ENCODE measurements around the gene ANKUB1.

ANKUB1 gene

DNA sequence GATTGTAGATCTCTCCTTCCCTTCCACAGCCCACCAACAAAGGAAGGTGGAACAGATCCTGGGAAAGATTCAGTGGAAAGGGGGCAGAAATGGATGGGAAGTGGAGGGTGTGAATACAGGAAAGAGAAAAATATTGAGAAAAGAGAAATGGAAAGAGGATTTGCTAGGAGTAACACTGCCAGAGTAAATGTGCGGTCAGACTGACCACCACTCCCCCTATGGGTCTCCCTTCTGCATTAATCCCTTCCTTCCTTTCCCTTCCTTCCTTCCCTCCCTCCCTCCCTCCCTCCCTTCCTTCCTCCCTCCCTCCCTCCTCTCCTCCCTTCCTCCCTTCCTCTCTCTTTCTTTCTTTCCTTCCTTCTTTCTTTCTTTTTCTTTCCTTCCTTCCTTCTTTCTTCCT, 28.1 kb downstream of the ANKUB1 start:
- no peak overlapping the region for H3K4me3 ChIP-seq (ENCODE audit: low read length)
- no peaks in the 10 kb centered on the region for H3K9me3 ChIP-seq (ENCODE audit: control insufficient read depth, insufficient read depth, low read length)
- no peak overlapping the region for H3K4me2 ChIP-seq (ENCODE audit: low read length)
- no peaks in the 10 kb centered on the region for H3K79me2 ChIP-seq (ENCODE audit: control insufficient read depth, low read length)
- H3K36me3 ChIP-seq (ENCODE audit: control insufficient read depth, low read length): no peaks in the 10 kb centered on the region
- no peaks in the 10 kb centered on the region for H3K4me1 ChIP-seq (ENCODE audit: control insufficient read depth, low read length)
- TF ChIP-seq, protein P1, sequence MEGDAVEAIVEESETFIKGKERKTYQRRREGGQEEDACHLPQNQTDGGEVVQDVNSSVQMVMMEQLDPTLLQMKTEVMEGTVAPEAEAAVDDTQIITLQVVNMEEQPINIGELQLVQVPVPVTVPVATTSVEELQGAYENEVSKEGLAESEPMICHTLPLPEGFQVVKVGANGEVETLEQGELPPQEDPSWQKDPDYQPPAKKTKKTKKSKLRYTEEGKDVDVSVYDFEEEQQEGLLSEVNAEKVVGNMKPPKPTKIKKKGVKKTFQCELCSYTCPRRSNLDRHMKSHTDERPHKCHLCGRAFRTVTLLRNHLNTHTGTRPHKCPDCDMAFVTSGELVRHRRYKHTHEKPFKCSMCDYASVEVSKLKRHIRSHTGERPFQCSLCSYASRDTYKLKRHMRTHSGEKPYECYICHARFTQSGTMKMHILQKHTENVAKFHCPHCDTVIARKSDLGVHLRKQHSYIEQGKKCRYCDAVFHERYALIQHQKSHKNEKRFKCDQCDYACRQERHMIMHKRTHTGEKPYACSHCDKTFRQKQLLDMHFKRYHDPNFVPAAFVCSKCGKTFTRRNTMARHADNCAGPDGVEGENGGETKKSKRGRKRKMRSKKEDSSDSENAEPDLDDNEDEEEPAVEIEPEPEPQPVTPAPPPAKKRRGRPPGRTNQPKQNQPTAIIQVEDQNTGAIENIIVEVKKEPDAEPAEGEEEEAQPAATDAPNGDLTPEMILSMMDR (IDR thresholded peaks at IDR 0.05; ENCODE audit: low read depth, low read length, poor library complexity, severe bottlenecking): no peak
- no peak for TF ChIP-seq EZH2phosphoT487 (IDR thresholded peaks at IDR 0.05; ENCODE audit: borderline replicate concordance, low read length)
- H3K9me2 ChIP-seq (replicated peaks; ENCODE audit: control insufficient read depth, low read length): no peaks in the 10 kb centered on the region
- peaks cover 28% of the 10 kb centered on the region for H3K27me3 ChIP-seq (ENCODE audit: control insufficient read depth, low read length)
- H4K20me1 ChIP-seq (ENCODE audit: control insufficient read depth, insufficient read depth, low read depth, low read length): no peaks in the 10 kb centered on the region
- H3F3A ChIP-seq (ENCODE audit: control insufficient read depth, insufficient read depth): no peaks in the 10 kb centered on the region
- H3K27ac ChIP-seq (ENCODE audit: low read depth, low read length): no peak overlapping the region

DNA sequence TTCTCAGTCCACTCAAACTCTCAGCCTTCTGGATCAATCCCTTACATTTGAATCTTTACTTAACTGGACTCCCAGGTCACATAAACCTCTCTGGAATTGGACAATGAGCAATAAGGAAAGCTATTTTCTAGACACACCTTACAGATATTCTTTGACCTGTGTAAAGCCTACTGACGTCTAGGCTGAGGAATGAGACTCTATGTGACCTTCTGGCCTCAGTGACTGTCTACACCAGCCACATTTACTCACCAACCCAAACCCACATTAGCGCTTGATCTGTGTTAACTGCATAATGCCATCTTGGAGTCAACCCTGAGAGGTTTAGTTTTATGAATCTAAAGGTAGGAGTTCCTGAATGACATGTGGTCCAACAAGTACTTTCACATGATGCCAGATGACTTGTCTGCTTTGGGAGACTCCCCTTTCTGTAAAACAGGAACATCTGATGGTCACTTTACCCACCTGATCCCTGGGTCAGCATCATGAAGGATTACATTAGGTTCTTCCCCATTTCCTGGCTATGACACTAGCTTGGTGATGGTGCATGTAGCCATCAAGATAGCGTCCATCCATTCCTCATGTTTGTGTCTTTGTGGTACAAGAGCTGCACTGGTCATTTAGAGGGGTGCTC, 28.7 kb downstream of the ANKUB1 start:
- Histone ChIP-seq H4K20me1 (ENCODE audit: control insufficient read depth, insufficient read depth, low read depth, low read length) (no peaks in the 10 kb centered on the region), H3K4me3 (ENCODE audit: low read length) (no peak overlapping the region), H3K9me2 (replicated peaks; ENCODE audit: control insufficient read depth, low read length) (no peaks in the 10 kb centered on the region), H3F3A (ENCODE audit: control insufficient read depth, insufficient read depth) (no peaks in the 10 kb centered on the region), H3K79me2 (ENCODE audit: control insufficient read depth, low read length) (no peaks in the 10 kb centered on the region), H3K27me3 (ENCODE audit: control insufficient read depth, low read length) (peaks cover 31% of the 10 kb centered on the region), H3K27ac (ENCODE audit: low read depth, low read length) (no peak overlapping the region), H3K4me2 (ENCODE audit: low read length) (no peak overlapping the region), H3K4me1 (ENCODE audit: control insufficient read depth, low read length) (no peaks in the 10 kb centered on the region), H3K9me3 (ENCODE audit: control insufficient read depth, insufficient read depth, low read length) (no peaks in the 10 kb centered on the region), H3K36me3 (ENCODE audit: control insufficient read depth, low read length) (no peaks in the 10 kb centered on the region)
- no peak for TF ChIP-seq EZH2phosphoT487 (IDR thresholded peaks at IDR 0.05; ENCODE audit: borderline replicate concordance, low read length)
- TF ChIP-seq, protein P1 (IDR thresholded peaks at IDR 0.05; ENCODE audit: low read depth, low read length, poor library complexity, severe bottlenecking): no peak

DNA sequence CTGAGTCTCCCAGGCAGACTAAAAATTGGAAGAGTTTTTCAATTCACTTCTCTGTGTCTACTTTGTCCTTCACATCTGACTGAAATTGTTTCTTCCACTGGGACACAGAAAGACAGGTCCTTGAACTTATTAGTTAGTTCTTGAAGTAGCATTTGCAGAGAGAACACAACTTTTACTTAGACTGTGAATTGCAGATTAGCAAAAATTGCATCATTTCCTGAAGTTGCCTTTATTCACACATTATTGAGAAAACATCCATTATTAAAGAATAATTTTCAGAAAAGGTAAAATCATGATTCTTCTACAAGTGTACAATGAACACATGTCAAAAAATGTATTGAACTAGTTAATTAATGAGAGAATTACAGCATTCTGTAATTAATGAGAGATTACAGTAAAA, 38.6 kb downstream of the ANKUB1 start:
- peaks cover 17% of the 10 kb centered on the region for H3K79me2 ChIP-seq (ENCODE audit: control insufficient read depth, low read length)
- TF ChIP-seq, protein P1 (IDR thresholded peaks at IDR 0.05; ENCODE audit: low read depth, low read length, poor library complexity, severe bottlenecking): no peak
- no peak for TF ChIP-seq EZH2phosphoT487 (IDR thresholded peaks at IDR 0.05; ENCODE audit: borderline replicate concordance, low read length)
- no peaks in the 10 kb centered on the region for H3K27me3 ChIP-seq (ENCODE audit: control insufficient read depth, low read length)
- no peak overlapping the region for H3K27ac ChIP-seq (ENCODE audit: low read depth, low read length)
- H3F3A ChIP-seq (ENCODE audit: control insufficient read depth, insufficient read depth): peaks cover 3% of the 10 kb centered on the region
- no peaks in the 10 kb centered on the region for H4K20me1 ChIP-seq (ENCODE audit: control insufficient read depth, insufficient read depth, low read depth, low read length)
- peaks cover 18% of the 10 kb centered on the region for H3K36me3 ChIP-seq (ENCODE audit: control insufficient read depth, low read length)
- peaks cover 23% of the 10 kb centered on the region for H3K4me1 ChIP-seq (ENCODE audit: control insufficient read depth, low read length)
- no peak overlapping the region for H3K4me3 ChIP-seq (ENCODE audit: low read length)
- H3K9me3 ChIP-seq (ENCODE audit: control insufficient read depth, insufficient read depth, low read length): no peaks in the 10 kb centered on the region
- H3K4me2 ChIP-seq (ENCODE audit: low read length): no peak overlapping the region
- no peaks in the 10 kb centered on the region for H3K9me2 ChIP-seq (replicated peaks; ENCODE audit: control insufficient read depth, low read length)

Measured in DOHH2 (cell line).